ENCODE results near the gene LAMA2.

- TF ChIP-seq CTCF (conservative IDR thresholded peaks at IDR 0.05 in 1 of 2, IDR thresholded peaks at IDR 0.05 in 1 of 2; ENCODE audit: low read depth in 1 of 2, low read length in 2 of 2) (no peak), EZH2 (IDR thresholded peaks at IDR 0.05; ENCODE audit: low read length, missing control alignments) (no peak)
Observed at GRCh38 chr6:129124347-129124746, 241.4 kb downstream of the LAMA2 start.

Measured in fibroblast of lung (primary cell).